ENCODE data around the gene KRTAP5-4. TPM values are rescaled to one million over a fixed set of nuclear protein-coding genes. Genes with fewer than 3 reads are reported as not detected.
A peak's percentile ranks its signal among the peaks of the same experiment; 100 is the strongest.
"Not testable (repeated sequence)": the region's sequence is repeated elsewhere in the genome, so short reads cannot be mapped to it uniquely, and the experiment has no call there.

KRTAP5-4 gene
- total RNA-seq, 1 experiment from 2014 or later, result not detected

DNA sequence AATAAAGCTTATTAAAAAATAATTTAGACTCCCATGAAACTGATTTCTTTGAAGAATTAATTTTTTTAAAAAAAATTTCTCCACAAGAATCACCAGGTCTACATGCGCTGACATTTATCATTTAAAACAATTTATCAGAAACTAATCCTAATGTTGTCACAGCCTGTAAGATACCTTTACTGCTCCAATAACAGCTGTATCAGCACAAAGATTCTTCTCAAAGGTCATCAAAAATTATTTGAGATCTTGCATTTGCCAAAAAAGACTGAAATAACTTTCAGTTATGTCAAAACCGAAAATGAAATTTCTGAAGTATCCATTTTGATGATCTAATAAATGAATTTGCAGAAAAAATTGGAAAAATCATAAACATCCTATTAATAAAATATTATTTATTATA lies 15.7 kb upstream of the KRTAP5-4 start:
- no peak for DNase-seq (ENCODE audit: low spot score)

DNA sequence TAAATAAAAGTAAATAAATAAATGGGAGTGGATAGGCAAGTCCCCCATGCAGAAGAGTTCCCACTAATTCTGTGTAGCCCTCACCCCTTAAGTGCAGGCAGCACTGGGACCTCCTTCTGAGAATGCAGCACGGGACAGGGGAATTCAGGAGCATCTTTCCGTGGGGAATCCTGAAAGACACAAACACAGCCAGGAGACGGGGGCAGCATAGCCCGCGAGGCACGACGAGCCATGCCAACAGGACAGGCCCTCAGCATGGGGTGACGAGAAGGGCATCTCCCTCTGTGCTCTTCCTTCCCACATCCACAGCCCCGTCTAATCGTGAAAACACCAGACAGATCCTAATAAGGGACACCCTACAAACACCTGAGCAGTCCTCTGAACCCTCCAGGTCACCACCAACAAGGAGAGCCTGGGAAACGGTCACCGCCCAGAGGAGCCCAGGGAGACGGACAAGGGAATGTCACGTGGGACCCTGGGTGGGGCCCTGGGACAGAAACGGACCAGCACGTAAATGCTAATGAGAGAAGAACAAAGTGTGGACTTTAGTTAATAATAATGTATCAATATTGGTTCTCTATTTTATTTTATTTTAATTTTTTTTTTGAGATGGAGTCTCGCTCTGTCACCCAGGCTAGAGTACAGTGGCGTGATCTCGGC lies 14.5 kb upstream of the KRTAP5-4 start:
- DNase-seq (ENCODE audit: low spot score), result no peak

DNA sequence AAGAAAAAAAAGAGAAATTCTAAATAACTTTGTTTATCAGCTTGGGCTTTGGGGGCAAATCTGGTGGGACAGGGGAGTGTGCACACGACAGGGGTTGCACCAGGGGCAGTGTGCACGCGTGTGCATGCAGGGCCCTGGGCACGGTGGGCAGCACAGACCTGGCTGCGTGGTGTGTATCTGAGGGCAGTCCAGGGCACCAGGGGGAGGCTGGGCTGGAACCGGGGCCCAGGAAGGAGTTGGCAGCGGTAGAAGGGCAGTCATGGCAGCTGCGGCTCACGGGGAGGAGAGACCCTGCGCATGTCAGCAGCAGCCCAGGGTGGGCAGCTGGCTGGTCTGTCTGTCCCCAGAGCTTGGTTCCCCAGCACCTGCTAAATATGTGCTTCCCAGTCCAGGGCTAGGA lies 11.9 kb upstream of the KRTAP5-4 start:
- no peak for DNase-seq (ENCODE audit: low spot score)

DNA sequence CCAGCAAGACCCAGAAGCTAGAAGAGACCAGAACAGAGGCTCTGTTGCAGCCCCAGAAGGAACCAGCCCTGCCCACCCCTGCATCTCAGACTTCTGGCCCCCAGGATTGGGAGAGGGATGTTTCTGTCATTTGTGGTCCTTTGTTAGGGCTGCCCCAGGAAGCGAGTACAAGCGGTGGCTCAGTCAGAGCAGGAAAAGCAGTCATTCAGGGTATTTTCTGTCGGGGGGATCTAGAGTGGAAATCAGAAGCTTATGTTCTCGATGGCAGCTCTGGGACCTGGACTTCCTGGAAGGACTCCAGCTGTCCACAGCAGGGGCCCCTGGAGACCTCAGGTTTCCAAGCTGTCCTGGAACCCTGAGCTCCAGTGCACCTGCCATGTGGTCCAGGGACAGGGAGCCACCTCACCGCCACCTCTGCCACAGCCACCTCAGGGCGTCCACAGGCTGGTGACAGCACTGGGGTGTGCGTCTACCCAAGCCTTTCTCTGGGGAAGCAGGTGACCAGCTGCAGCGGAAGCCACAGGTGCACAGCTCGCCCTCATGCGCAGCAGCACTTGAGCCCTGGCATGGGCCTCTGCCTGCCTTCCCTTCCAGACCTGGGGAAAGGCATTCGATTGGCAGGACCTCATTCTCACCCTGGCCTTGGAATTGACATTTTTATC lies 10.2 kb upstream of the KRTAP5-4 start:
- no peak for DNase-seq (ENCODE audit: low spot score)

DNA sequence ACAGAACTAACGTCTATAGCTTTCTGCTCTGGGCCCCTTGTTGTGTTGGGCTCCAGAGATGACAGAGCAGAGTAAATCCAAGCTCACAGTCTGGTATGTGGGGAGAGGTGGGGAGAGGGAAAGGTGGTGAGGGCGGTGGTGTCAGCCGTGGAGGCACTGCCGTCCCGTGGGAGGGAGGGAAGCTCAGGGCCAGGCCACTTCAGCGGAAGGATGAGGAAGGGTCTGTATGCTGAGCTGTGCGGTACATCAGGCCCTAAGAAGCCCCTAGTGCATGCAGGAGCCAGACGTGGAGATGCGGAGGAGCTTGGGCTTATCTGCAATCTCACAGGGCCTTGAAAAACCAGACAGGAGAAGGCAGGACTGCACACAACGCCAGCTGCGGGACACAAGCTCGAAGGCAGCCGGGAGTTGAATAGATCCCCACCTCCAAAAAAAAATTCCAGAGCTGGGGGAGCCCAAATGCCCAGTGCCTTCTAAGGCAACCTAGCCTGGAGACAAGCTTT lies 9.2 kb upstream of the KRTAP5-4 start:
- no peak for DNase-seq (ENCODE audit: low spot score)

DNA sequence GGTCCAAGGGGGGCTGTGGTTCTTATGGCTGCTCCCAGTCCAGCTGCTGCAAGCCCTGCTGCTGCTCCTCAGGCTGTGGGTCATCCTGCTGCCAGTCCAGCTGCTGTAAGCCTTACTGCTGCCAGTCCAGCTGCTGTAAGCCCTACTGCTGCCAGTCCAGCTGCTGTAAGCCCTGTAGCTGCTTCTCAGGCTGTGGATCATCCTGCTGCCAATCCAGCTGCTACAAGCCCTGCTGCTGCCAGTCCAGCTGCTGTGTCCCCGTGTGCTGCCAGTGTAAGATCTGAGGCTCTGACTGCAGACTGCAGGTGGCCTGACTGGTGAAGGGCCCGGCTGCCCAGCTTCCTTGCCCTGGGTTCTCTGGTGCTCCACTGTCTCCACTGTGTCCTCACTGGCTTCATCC lies 8.3 kb upstream of the KRTAP5-4 start:
- no peak for DNase-seq (ENCODE audit: low spot score)

DNA sequence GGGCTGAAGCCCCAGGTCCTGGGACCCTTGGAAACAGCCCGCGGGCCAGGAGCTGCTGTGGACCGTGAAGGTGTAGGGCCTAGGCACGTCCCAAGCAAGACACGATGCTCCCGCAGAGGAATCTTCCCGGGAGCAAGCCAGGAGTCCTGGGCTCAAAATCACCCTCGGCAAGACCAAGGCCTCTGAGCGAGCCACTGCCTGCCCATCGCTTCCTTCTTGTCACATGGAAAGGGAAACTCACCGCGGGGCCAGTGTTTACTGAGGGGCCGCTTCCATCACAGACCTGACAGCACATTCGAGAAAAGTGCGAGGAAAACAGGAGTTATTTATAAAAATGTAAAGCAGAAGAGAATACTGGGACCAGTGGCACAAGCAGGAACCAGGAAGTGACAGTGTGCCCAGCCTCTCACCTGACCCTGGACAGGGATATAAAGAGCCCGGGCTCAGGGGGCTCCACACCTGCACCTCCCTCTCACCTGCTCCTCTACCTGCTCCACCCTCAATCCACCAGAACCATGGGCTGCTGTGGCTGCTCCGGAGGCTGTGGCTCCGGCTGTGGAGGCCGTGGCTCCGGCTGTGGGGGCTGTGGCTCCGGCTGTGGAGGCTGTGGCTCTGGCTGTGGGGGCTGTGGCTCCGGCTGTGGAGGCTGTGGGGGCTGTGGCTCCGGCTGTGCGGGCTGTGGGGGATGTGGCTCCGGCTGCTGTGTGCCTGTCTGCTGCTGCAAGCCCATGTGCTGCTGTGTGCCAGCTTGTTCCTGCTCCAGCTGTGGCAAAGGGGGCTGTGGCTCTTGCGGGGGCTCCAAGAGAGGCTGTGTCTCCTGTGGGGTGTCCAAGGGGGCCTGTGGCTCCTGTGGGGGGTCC lies 7.6 kb upstream of the KRTAP5-4 start, which contains the start of gene KRTAP5-5:
Gene KRTAP5-5 (plus strand): TSS at position 450 of the 860 bp plus-strand sequence. CDS start 66 bp downstream, at position 516.
- DNase-seq (ENCODE audit: low spot score), result no peak

DNA sequence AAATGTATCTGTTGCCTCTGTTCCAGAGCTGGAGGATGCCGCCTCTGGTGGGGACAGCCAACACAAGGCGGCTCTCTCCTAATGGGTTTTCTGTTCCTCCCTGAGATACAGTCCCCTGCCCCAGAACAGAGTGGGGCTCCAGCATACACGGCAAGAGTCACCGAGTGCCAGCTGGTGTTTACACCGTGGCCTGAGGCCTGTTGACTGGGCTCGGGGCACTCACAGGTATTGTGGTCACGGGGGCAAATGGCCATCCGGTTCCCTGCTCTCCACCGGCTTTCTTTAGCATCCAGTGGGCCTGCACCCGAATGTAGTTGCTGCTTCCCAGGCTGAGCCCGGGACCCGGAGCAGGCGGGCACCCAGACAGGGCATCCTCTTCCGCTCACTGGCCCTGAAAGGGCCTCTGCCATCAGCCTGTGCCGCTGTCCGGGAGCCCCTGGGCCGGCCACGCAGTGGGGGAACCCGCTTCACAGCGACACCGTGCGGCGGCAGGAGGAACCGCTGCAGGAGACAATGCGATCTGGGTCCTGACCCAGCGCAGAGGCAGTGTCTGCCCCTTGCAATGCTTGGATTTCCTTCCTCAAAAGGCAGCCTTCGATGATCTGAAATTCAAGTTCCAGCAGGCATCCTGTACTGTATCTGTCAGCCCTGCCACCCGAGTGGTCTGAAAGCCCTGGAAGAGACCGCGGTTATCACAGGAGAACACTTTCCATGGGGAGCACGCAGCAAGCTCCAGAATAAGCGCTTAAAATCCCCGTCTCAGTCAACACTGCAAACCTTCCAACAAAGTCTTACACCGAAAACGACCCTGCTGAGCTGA lies 6.8 kb upstream of the KRTAP5-4 start:
- peak; percentile 51 for DNase-seq (ENCODE audit: low spot score)

DNA sequence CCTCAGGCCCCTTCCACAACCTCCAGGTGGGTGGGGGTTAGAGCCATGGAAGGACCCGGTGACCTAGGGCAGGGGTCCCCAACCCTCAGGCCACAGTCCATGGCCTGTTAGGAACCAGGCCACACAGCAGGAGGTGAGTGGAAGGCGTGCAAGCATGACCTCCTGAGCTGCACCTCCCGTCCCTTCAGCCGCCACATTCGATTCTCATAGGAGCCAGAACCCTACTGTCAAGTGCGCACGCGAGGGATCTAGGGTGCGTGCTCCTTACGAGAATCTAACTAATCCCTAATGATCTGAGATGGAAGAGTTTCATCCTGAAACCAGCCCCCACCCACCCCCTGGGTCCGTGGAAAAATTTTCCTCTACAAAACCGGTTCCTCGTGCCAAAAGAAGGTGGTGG lies 3.6 kb upstream of the KRTAP5-4 start:
- no peak for DNase-seq (ENCODE audit: low spot score)

DNA sequence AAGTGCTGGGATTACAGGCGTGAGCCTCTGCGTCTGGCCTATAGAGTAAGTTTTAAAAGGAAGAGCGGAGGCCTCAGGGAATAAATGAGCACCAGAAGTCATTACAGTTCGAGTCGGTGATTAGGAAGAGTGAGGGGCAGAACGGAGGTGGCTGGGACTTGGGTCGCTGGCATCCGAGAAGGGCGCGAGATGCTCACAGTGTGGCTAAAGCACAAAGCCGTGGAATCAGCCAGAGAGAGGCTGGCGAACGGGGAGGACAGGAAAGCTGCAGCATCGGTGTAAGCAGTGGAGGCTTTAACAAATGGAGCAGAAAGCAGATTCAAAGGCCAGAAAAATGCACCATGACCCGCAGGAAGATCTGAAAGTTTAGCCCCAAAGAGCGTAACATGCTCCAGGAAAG lies 2.7 kb upstream of the KRTAP5-4 start:
- no peak for DNase-seq (ENCODE audit: low spot score)

DNA sequence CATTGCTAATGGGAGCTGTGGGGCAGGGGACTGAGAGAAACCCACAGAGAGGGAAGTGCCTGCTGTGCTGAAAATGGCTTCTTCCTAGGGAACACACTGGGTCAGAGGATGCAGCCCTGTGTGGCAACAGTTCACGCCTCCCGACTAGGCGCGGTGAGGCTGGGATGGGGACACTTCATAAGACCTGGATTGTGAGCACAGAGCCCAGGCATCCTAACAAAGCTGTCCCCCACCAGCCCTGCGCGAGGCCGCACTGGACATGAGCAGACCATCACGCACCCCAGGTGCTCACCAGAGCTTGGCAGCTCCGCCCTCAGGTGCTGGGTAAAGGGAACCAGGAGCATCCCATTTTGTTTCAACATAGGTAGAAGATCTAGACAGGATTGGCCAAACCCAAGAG lies 1.8 kb upstream of the KRTAP5-4 start:
- DNase-seq (ENCODE audit: low spot score), result no peak

DNA sequence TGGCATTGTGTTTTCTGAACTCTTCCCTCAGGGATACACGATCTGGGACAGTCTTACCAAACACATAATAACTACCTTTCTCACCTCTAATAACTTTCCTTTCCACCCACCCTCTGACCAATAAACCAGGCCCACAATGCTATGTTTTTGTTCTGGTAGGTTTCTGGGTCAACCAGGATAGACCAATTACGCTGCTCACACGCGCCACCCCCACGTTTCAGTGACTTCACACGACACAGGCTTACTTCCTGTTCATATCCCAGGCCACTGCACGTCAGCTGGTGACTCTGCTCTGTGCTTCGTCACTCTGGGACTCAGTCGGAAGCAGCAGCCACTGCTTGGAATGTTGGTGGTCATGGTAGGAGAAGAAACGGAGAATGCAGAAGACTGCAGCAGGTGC lies 2.5 kb downstream of the KRTAP5-4 start:
- DNase-seq (ENCODE audit: low spot score), result peak; percentile 65

DNA sequence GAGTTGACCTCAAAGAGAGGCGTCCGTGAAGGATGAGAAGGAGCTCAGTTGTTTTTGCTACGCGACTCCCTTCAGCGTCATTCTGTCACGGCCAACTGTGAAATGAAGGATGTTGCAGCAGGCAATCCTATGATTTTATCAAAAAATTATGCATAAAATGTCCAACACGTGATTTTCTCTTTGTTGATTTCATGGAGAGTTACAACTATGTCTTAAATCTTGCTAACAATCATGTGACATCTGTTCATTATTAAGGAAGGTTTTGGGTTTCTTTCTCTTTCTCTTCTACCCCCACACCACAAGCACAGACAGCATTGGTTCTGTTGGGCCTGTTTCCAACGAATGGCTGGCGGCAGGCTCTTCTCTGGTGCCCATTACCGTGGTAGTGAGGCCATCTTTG lies 3.7 kb downstream of the KRTAP5-4 start:
- DNase-seq (ENCODE audit: low spot score), result no peak

DNA sequence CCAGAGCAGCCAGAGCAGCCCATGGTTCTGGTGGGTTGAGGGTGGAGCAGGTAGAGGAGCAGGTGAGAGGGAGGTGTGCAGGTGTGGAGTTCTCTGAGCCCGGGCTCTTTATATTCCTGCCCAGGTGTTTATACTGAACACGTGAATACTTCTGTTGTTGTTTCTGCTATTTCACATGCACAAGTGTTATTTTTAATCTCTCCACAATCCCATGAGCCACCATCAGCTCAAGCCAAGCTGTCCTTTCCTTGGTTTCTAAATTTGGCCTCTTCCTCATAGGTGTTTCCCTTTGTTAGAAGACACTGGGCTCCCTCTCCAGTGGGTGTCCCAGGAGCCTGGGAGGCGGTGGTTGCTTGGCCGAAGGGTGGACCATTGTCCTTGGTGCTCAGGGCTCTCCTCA lies 13.6 kb downstream of the KRTAP5-4 start, which contains the start of gene KRTAP5-3:
Gene KRTAP5-3 (minus strand): TSS at position 101 of the 400 bp plus-strand sequence. CDS start 78 bp downstream, at position 23.
- DNase-seq (ENCODE audit: low spot score), result no peak

DNA sequence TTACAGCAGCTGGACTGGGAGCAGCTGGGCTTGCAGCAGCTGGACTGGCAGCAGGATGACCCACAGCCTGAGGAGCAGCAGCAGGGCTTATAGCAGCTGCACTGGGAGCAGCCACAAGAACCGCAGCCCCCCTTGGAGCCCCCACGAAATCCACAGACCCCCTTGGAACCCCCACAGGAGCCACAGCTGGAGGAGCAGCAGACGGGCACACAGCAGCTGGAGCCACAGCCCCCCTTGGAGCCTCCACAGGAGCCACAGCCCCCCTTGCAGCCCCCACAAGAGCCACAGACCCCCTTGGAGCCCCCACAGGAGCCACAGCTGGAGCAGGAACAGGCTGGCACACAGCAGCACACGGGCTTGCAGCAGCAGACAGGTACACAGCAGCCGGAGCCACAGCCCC lies 14.0 kb downstream of the KRTAP5-4 start:
- not testable (repeated sequence) for DNase-seq (ENCODE audit: low spot score)

DNA sequence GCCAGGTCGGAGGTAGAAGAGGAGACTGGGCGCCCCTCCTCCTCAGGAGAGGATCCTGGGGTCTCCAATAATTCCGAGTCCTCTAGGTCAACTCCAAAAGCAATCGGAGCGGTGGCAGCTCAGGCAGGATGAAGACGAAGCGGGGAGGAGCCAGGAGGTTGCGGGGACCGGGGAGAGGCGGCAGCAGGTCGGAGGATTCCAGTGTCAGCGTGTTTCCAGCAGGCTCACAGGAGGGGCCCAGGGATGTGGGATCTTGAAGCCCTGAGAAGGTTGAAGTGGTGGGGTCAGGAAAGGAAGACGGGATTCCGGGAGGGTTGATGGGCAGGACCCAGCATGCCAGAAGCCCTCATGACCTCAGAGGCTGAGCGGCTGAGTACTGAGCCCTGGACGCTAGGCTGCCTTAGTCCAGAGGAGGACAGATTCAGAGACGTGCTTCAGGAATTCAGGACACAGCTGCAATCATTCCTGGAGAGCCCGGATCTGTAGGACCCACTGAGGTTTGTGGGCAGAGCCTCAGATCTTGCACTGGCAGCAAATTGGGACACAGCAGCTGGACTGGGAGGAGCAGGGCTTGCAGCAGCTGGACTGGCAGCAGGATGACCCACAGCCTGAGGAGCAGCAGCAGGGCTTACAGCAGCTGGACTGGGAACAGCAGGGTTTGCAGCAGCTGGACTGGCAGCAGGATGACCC lies 14.6 kb downstream of the KRTAP5-4 start:
- DNase-seq (ENCODE audit: low spot score), result not testable (repeated sequence)

DNA sequence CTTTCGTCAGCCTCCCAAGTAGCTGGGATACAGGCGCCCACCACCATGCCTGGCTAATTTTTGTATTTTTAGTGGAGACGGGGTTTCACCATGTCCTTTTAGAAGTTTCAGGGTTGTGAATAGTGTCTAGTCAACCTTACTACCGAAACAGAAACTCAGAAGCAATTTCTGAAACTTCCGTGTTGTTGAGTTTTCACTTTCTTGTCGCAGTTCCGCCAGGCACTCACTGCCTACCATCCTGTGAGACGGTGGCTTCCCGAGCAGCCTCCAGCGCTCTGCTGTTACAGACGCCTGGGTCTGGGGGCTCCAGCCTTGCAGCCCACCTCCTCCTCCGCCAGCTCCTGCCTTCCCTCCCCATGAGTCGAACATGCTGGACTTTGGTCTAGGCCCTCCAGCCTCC lies 16.0 kb downstream of the KRTAP5-4 start:
- not testable (repeated sequence) for DNase-seq (ENCODE audit: low spot score)

DNA sequence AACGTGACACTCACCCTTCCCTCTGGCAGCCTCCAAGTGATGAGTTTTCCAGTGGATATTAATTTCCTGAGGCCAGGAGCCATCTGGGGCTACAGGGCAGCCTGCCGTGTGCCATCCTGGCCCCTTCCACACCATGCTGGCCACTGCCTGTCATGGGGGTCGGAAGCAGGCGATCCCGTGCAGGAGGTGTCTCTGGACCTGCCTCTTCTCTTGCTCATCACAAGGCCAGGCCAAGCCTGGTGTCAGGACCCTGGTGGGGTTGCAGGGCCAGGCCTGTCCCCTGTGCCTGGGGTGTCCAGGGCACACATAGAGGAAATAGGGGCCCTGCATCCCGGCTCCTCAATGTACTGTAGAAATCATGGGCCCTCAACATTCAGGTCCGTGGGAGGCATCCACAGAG lies 17.2 kb downstream of the KRTAP5-4 start:
- no peak for DNase-seq (ENCODE audit: low spot score)

DNA sequence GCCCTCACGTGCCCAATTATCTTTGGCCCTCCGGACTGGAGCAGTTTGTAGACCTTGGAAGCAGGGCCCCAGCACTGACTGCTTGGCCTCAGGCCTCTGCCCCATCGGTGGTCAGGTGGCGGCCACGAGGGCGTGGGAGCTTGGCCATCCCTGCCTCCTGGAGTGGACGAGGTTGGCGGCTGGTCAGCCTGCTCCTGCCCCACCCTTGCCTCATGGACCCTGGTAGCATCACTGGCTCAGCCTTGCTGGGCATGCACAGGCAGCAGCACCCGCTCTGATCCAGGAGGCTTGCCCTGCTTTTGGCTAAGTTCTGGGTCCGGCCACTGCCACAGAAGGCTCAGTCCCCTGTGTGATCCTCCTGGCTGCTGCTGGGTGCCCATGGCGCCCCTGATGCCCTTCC lies 17.8 kb downstream of the KRTAP5-4 start:
- no peak for DNase-seq (ENCODE audit: low spot score)

DNA sequence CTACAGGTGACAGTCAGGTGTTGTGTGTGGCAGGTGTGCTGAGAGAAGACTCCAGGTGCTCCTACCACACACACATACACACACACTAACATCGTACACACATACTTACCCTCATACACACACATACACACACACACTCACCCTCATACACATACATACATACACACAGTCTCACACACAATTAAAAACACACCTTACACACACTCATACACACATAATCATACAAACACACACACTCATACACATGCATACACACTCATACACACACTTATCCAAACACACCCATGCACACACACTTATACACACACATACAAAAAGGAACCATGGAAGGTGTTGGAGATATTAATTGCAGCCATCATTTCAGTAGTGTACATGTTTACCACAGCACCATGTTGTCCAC lies 18.3 kb downstream of the KRTAP5-4 start:
- no peak for DNase-seq (ENCODE audit: low spot score)

DNA sequence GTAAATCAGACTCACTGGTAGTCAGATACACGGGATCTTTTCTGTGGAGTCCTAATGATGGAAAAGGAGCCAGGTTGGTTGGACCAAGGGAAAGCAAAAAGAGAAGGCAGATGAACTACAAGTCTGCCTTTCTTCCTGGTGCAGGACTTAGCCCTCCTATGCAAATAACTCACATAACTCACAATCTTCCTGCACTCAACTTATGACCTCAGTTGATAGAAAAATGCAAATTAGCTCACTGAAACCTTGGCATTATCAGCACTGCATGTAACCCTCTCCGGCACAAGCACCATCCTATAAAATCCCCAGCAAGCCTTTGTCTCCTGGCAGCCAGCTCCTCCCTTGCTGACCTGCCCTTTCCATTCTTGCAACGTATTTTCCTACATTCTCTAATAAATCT lies 20.3 kb downstream of the KRTAP5-4 start:
- DNase-seq (ENCODE audit: low spot score), result not testable (repeated sequence)
